HFFc6 (cell line): Measurements from ENCODE around the gene ENGASE. TPM values are rescaled to one million over a fixed set of nuclear protein-coding genes. Genes with fewer than 3 reads are reported as not detected.
A peak's percentile ranks its signal among the peaks of the same experiment; 100 is the strongest.

ENCODE experiments used
- DNase-seq: peaks from one replicate; pipeline ENCODE4 v3.0.0-alpha.2; 2018
- H3K27ac Mint-ChIP-seq: 2 replicates; pipeline ENCODE4 v1.8.0; 2020; ENCODE audit warnings: mild to moderate bottlenecking, mixed read lengths
- H3K27me3 Mint-ChIP-seq: 2 replicates; pipeline ENCODE4 v1.8.0; 2021; ENCODE audit warnings: mild to moderate bottlenecking, moderate library complexity, mixed read lengths; ENCODE audit not compliant: insufficient read depth
- H3K36me3 Mint-ChIP-seq: 2 replicates; pipeline ENCODE4 v1.8.0; 2021; ENCODE audit warnings: low read depth, mixed read lengths
- H3K4me1 Mint-ChIP-seq: 2 replicates; pipeline ENCODE4 v1.8.0; 2020; ENCODE audit warnings: low read depth, mixed read lengths
- H3K4me3 Mint-ChIP-seq: 2 replicates; pipeline ENCODE4 v1.8.0; 2020; ENCODE audit warnings: mild to moderate bottlenecking, moderate library complexity, mixed read lengths
- H3K9me3 Mint-ChIP-seq: 2 replicates; pipeline ENCODE4 v1.8.0; 2020; ENCODE audit warnings: mild to moderate bottlenecking, mixed read lengths
- total RNA-seq, 6 experiments: library from RNA; stranded (reverse); fragmentation: NEBNext Ultra II Directional; extraction: Animal tissue kit (Norgen Biotek cat#: 25700); gene quantifications; 2 replicates in 1 of 6; 3 replicates in 5 of 6; pipeline ENCODE4 v1.2.3, GENCODE V29; 2021
- TF ChIP-seq, protein P1 (sequence below): fragments of 200-600 bp; sonication (generic); IDR thresholded peaks from 2 replicates; pipeline ENCODE4 v1.5.0; 2021; ENCODE audit warnings: antibody characterized with exemption, mild to moderate bottlenecking

Gene ENGASE
- total RNA-seq, 6 experiments from 2014 or later, result 11.1 to 13.8 (median 11.8) TPM

DNA sequence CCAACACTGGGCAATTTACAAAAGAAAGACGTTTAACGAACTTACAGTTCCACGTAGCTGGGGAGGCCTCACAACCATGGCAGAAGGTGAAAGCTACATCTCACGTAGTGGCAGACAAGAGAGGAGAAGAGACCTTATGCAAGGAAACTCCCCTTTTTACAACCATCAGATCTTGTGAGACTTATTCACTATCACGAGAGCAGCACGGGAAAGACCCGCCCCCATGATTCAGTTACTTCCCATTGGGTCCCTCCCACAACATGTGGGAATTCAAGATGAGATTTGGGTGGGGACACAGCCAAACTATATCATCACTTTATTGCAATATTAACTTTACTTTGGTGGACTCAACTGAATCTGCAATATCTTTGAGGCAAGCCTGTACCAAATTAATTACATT is 11.9 kb upstream of the ENGASE start:
- H3K4me1 Mint-ChIP-seq, result peaks cover 10% of the 10 kb centered on the region; the same call in 1 of the 2 replicates
- no peak overlapping the region for H3K27ac Mint-ChIP-seq
- no peaks in the 10 kb centered on the region for H3K9me3 Mint-ChIP-seq
- TF ChIP-seq, protein P1, sequence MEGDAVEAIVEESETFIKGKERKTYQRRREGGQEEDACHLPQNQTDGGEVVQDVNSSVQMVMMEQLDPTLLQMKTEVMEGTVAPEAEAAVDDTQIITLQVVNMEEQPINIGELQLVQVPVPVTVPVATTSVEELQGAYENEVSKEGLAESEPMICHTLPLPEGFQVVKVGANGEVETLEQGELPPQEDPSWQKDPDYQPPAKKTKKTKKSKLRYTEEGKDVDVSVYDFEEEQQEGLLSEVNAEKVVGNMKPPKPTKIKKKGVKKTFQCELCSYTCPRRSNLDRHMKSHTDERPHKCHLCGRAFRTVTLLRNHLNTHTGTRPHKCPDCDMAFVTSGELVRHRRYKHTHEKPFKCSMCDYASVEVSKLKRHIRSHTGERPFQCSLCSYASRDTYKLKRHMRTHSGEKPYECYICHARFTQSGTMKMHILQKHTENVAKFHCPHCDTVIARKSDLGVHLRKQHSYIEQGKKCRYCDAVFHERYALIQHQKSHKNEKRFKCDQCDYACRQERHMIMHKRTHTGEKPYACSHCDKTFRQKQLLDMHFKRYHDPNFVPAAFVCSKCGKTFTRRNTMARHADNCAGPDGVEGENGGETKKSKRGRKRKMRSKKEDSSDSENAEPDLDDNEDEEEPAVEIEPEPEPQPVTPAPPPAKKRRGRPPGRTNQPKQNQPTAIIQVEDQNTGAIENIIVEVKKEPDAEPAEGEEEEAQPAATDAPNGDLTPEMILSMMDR, result no peak
- peaks cover 13% of the 10 kb centered on the region for H3K27me3 Mint-ChIP-seq
- no peak for DNase-seq
- no peaks in the 10 kb centered on the region for H3K36me3 Mint-ChIP-seq
- H3K4me3 Mint-ChIP-seq, result no peak overlapping the region

DNA sequence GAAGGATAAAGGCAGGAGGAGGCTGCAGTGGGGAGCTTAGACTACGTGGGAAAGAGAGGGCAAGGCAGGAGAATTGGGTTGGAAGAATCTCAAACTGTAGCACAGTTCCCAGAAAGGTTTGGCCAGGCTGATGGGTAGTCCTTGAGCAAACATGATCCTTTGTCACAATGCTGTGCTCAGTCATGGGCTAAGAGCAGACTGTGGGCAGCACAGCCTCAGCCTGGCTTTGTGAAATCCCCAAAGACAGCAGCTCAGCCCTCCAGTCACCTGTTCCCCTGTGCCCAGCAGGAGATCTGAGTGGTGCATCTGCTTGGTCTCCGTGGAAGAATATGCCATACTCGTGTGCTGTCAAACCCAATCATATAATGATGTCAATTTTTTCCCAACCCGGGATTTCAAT is 10.6 kb upstream of the ENGASE start:
- H3K4me1 Mint-ChIP-seq, result 0 out of 2 replicates have a peak, but pooled peaks cover 5% of the 10 kb centered on the region
- H3K27me3 Mint-ChIP-seq, result peaks cover 3% of the 10 kb centered on the region
- H3K4me3 Mint-ChIP-seq, result no peak overlapping the region
- no peaks in the 10 kb centered on the region for H3K36me3 Mint-ChIP-seq
- H3K27ac Mint-ChIP-seq, result no peak overlapping the region
- no peak for DNase-seq
- TF ChIP-seq, protein P1, result no peak
- no peaks in the 10 kb centered on the region for H3K9me3 Mint-ChIP-seq

DNA sequence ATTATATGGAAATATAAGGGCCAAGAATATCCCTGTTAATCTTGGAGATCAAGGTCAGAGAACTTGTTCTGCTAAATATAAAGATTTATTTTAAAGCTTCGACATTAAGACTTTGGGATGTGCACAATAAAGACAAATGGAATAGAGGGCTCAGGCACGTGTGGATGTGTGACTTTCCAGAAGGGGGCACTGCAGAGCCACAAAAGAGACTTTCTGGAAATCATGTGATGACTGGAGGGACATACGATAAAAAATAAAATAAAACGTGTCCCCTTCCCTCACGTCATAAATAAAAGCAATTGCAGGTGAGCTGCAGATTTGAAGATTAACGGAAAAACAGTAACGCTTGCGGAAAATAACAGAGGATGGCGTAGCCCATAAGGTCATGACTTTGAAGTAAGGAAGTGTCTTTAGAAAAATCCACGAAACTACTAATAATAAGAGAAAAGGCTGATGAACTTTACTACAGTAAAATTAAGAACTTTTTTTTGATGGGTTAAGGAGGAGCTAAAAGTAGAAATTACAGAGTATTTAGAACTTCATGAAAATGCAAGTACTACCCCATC is 9.4 kb upstream of the ENGASE start:
- no peaks in the 10 kb centered on the region for H3K36me3 Mint-ChIP-seq
- 0 out of 2 replicates have a peak, but pooled peaks cover 5% of the 10 kb centered on the region for H3K4me1 Mint-ChIP-seq
- TF ChIP-seq, protein P1, result peak; percentile 84
- peak; percentile 35 for DNase-seq
- peaks cover 10% of the 10 kb centered on the region for H3K27me3 Mint-ChIP-seq
- H3K27ac Mint-ChIP-seq, result no peak overlapping the region
- H3K4me3 Mint-ChIP-seq, result no peak overlapping the region
- H3K9me3 Mint-ChIP-seq, result no peaks in the 10 kb centered on the region

DNA sequence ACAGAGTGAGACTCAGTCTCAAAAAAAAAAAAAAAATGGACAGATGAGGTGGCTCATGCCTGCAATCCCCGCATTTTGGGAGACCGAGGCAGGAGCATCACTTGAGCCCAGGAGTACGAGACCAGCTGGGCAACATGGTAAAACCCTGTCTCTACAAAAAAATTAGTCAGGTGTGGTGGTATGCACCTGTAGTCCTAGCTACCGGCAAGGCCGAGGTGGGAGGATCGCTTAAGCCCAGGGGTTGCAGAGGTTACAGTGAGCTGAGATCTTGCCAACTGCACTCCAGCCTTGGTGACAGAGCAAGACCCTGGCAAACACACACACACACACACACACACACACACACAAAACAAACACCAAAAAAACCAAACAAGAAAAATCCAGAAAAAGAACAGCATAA is 7.7 kb upstream of the ENGASE start:
- H3K27me3 Mint-ChIP-seq, result peaks cover 13% of the 10 kb centered on the region
- H3K27ac Mint-ChIP-seq, result no peak overlapping the region
- H3K4me3 Mint-ChIP-seq, result no peak overlapping the region
- no peak for DNase-seq
- no peaks in the 10 kb centered on the region for H3K9me3 Mint-ChIP-seq
- TF ChIP-seq, protein P1, result no peak
- H3K4me1 Mint-ChIP-seq, result 0 out of 2 replicates have a peak, but pooled peaks cover 5% of the 10 kb centered on the region
- no peaks in the 10 kb centered on the region for H3K36me3 Mint-ChIP-seq

DNA sequence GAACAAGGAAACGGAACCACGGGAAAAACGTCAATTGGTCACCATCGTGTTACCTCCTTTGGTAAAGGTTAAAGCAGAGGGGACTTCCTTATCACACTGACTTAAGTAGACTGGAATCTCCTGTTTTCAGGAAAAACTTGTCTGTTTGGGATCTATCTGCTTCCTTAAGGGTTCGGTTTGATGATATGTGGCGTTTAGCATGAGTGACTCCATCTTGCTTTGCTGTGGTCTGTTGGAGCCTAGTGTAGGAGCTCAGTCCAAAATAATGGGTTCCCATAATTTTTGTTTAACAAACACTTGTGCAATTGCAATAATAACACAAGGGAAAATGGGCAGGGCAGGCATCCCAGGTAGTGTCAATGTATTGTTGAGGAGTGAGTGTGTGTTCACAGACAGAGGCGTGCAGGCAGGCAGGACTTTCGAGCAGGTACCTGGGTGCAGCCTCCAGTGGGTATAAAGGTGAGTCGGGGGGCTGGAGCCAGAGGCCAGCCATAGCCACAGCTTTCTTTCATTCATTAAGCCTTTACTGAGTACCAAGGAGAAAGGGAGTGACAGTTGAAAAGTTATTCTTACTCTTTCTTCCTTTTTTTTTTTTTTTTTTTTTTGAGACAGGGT is 4.3 kb upstream of the ENGASE start:
- DNase-seq, result no peak
- peaks cover 12% of the 10 kb centered on the region for H3K27me3 Mint-ChIP-seq
- TF ChIP-seq, protein P1, result no peak
- no peak overlapping the region for H3K4me3 Mint-ChIP-seq
- H3K4me1 Mint-ChIP-seq, result peaks cover 3% of the 10 kb centered on the region
- no peaks in the 10 kb centered on the region for H3K9me3 Mint-ChIP-seq
- no peak overlapping the region for H3K27ac Mint-ChIP-seq
- H3K36me3 Mint-ChIP-seq, result no peaks in the 10 kb centered on the region
